K562 (cell line): ENCODE measurements around the gene STOX2. TPM values are rescaled to one million over a fixed set of nuclear protein-coding genes. Genes with fewer than 3 reads are reported as not detected.

Experiments used
- ATAC-seq: fragments of 200-7000 bp; cut with Tn5 transposase; 3 replicates; pipeline ENCODE4 v1.9.1; 2020; ENCODE audit warnings: moderate library complexity
- BruUV-seq: library from RNA; stranded (reverse); fragments of 400-500 nt; replicated peaks from 2 replicates; lab custom pipeline; 2021; lab: Mats Ljungman, UMichigan
- CTCF ChIA-PET: fragments of 300-600 bp; formaldehyde crosslinking; extraction: SDS; loops from one replicate; lab custom pipeline; 2021; ENCODE audit warnings: low intra/inter-chr PET ratio; lab: Yijun Ruan, JAX
- POLR2A ChIA-PET: fragments of 300-600, 350-650 bp; sonication (Branson Sonifier 250); formaldehyde crosslinking; extraction: SDS; loops from one replicate; lab custom pipeline; 2021; ENCODE audit warnings: antibody characterized with exemption, inconsistent platforms; lab: Yijun Ruan, JAX
- DNase-seq, 4 experiments: peaks; one replicate each; pipeline versions ENCODE4 v3.0.0 to v3.0.0-alpha.2; 2011 to 2018; ENCODE audit warnings: low spot score in 3 of 4, mixed read lengths in 3 of 4; ENCODE audit errors: extremely low read depth in 1 of 4
- FAIRE-seq: peaks from 2 replicates; lab custom pipeline; 2011; peaks lifted over from hg19 to GRCh38; lab: Jason Lieb, UNC
- H2AFZ ChIP-seq: 2 replicates; pipeline ENCODE4 v1.6.0; 2011; ENCODE audit warnings: low read depth, low read length, control low read depth, inconsistent platforms
- H3K27ac ChIP-seq: fragments of 200-600 bp; 3 replicates; pipeline ENCODE4 v1.8.0; 2011; ENCODE audit warnings: low read depth, mild to moderate bottlenecking, control low read depth, inconsistent platforms, low read length, moderate library complexity, mixed read lengths; ENCODE audit errors: extremely low read depth
- H3K27me3 ChIP-seq, 2 experiments: fragments of 300-600 bp in 1 of 2; 2 replicates in 1 of 2; 3 replicates in 1 of 2; pipeline versions ENCODE4 v1.6.0 to v1.8.0; 2011; ENCODE audit warnings: inconsistent platforms in 2 of 2, low read length in 2 of 2, mild to moderate bottlenecking in 1 of 2, mixed read lengths in 1 of 2, moderate library complexity in 1 of 2; ENCODE audit not compliant: control insufficient read depth in 2 of 2, insufficient read depth in 2 of 2
- H3K36me3 ChIP-seq: fragments of 300-600 bp; 3 replicates; pipeline ENCODE4 v1.8.0; 2011; ENCODE audit warnings: mild to moderate bottlenecking, low read length, inconsistent platforms; ENCODE audit not compliant: control insufficient read depth, insufficient read depth
- H3K4me1 ChIP-seq, 2 experiments: fragments of 200-600 bp in 1 of 2; replicated peaks in 1 of 2; 2 replicates in 1 of 2; 3 replicates in 1 of 2; pipeline versions ENCODE4 v1.5.1 to v1.8.0; 2011; ENCODE audit warnings: inconsistent platforms in 2 of 2, low read length in 2 of 2, mild to moderate bottlenecking in 1 of 2, mixed read lengths in 1 of 2, moderate library complexity in 1 of 2; ENCODE audit not compliant: control insufficient read depth in 2 of 2, insufficient read depth in 2 of 2
- H3K4me2 ChIP-seq: 2 replicates; pipeline ENCODE4 v1.6.1; 2011; ENCODE audit warnings: low read length, control low read depth, inconsistent platforms, mixed read lengths; ENCODE audit not compliant: insufficient read depth
- H3K4me3 ChIP-seq: fragments of 200-600 bp; sonication (generic), shearing (Covaris generic); 2 replicates; pipeline ENCODE4 v1.5.1; 2016; ENCODE audit warnings: control low read depth, inconsistent platforms
- H3K79me2 ChIP-seq: fragments of 200-600 bp; 3 replicates; pipeline ENCODE4 v1.8.0; 2011; ENCODE audit warnings: low read length, inconsistent platforms; ENCODE audit not compliant: control insufficient read depth, insufficient read depth
- H3K9ac ChIP-seq, 2 experiments: 2 replicates each; pipeline versions ENCODE4 v1.6.0 to v1.6.1; 2011; ENCODE audit warnings: low read depth in 2 of 2, low read length in 2 of 2, control low read depth in 1 of 2, inconsistent platforms in 1 of 2, mild to moderate bottlenecking in 1 of 2, mixed read lengths in 1 of 2; ENCODE audit not compliant: insufficient read depth in 1 of 2
- H3K9me1 ChIP-seq: one replicate; pipeline ENCODE4 v1.6.0; 2011; ENCODE audit warnings: inconsistent platforms, mild to moderate bottlenecking, low read length, moderate library complexity; ENCODE audit not compliant: control insufficient read depth, insufficient read depth
- H3K9me3 ChIP-seq: replicated peaks from 2 replicates; pipeline ENCODE4 v1.5.1; 2011; ENCODE audit warnings: low read depth, low read length, inconsistent platforms; ENCODE audit not compliant: control insufficient read depth, insufficient read depth
- H4K20me1 ChIP-seq: replicated peaks from 2 replicates; pipeline ENCODE4 v1.6.1; 2011; ENCODE audit warnings: low read length, inconsistent platforms, mixed read lengths; ENCODE audit not compliant: control insufficient read depth, insufficient read depth
- DPF2 ChIP-seq: fragments of 450-650 bp; IDR thresholded peaks from 2 replicates; pipeline ENCODE4 v1.6.1; 2016
- MAFF ChIP-seq: IDR thresholded peaks from 2 replicates; pipeline ENCODE4 v1.6.1; 2012; ENCODE audit warnings: low read length, improper control_type of control experiment
- MEF2A ChIP-seq: IDR thresholded peaks from 2 replicates; pipeline ENCODE4 v1.6.1; 2011; ENCODE audit warnings: low read depth, mild to moderate bottlenecking, low read length, moderate library complexity; ENCODE audit not compliant: control insufficient read depth
- MTF1 ChIP-seq: fragments of 250-450 bp; sonication (Bioruptor Pico); IDR thresholded peaks from 2 replicates; pipeline ENCODE4 v1.9.0; 2021; ENCODE audit warnings: moderate library complexity, mild to moderate bottlenecking, inconsistent platforms, borderline replicate concordance
- TAF9B ChIP-seq: fragments of 450-650 bp; IDR thresholded peaks from 2 replicates; pipeline ENCODE4 v1.6.1; 2018; ENCODE audit warnings: mild to moderate bottlenecking; ENCODE audit not compliant: partially characterized antibody
- TGIF2 ChIP-seq: sonication (generic); formaldehyde crosslinking; IDR thresholded peaks from 2 replicates; pipeline ENCODE4 v1.8.1; 2022; ENCODE audit warnings: mild to moderate bottlenecking, missing genetic modification reagents, moderate library complexity
- U2AF2 ChIP-seq: fragments of 200-400 bp; formaldehyde crosslinking; optimal IDR thresholded peaks from 2 replicates; pipeline ENCODE3; 2017; ENCODE audit warnings: low read depth, mild to moderate bottlenecking, low read length
- WHSC1 ChIP-seq: IDR thresholded peaks from one replicate; pipeline ENCODE4 v1.6.1; 2012; ENCODE audit warnings: low read length, control low read depth, inconsistent platforms
- ZEB2 ChIP-seq: fragments of 450-650 bp; IDR thresholded peaks from 2 replicates; pipeline ENCODE4 v1.6.1; 2016
- ZNF583 ChIP-seq: fragments of 250-450 bp; sonication (Bioruptor Pico); IDR thresholded peaks from 2 replicates; pipeline ENCODE4 v1.4.0; 2020
- ZNF584 ChIP-seq: fragments of 200-800 bp; sonication (Bioruptor generic); IDR thresholded peaks from 2 replicates; pipeline ENCODE4 v1.6.1; 2016; ENCODE audit warnings: low read depth, mild to moderate bottlenecking, missing genetic modification characterization, missing compliant biosample characterization
- WGBS: fragments of 100-300 bp; shearing (Covaris generic); methylation state at CpG from one replicate; pipeline ENCODE4 v1.1.6; 2016; ENCODE audit warnings: low coverage, mixed read lengths; ENCODE audit not compliant: insufficient coverage; ENCODE audit errors: missing lambda C conversion rate; 5-methylcytosine and 5-hydroxymethylcytosine counted together
- in situ Hi-C: fragments of 300-500 bp; cut with MboI; formaldehyde crosslinking; loops from 4 replicates; pipeline ENCODE4 v1.15.0; 2018; ENCODE audit warnings: inconsistent platforms, mixed read lengths
- intact Hi-C: fragments of 100-400 bp; cut with micrococcal nuclease; formaldehyde crosslinking; loops from 2 replicates; pipeline ENCODE4 v1.14.2; 2022
- polyA plus RNA-seq, 8 experiments: library from polyadenylated mRNA; depleted of rRNA in 4 of 8; stranded (reverse) in 5 of 8; unstranded in 3 of 8; fragments of >200 nt; fragmentation: Nextera tagmentation in 2 of 8; fragmentation: Illumina TruSeq in 1 of 8; extraction: Ambion mirVana in 2 of 8; extraction: Trizol in 1 of 8; gene quantifications; 2 replicates each; pipeline versions ENCODE4 v1.2.1 to v1.2.3, GENCODE V29; 2011 to 2014; ENCODE audit warnings: inconsistent platforms in 1 of 8, missing spikeins in 1 of 8
- total RNA-seq, 7 experiments: library from RNA; depleted of rRNA in 6 of 7; stranded (reverse); fragments of >200 nt in 6 of 7; fragmentation: Illumina TruSeq in 2 of 7; extraction: Trizol in 2 of 7; gene quantifications; 2 replicates each; pipeline versions ENCODE4 v1.2.1 to v1.2.3, GENCODE V29; 2011 to 2021; ENCODE audit warnings: low replicate concordance in 1 of 7
- TF ChIP-seq, protein P1 (sequence below): fragments of 250-450 bp; sonication (Bioruptor Pico); IDR thresholded peaks from 2 replicates; pipeline ENCODE4 v1.4.0; 2020
- TF ChIP-seq, protein P2 (sequence below): sonication (generic); formaldehyde crosslinking; IDR thresholded peaks from 2 replicates; pipeline ENCODE4 v1.9.0; 2022; ENCODE audit warnings: mild to moderate bottlenecking, missing genetic modification reagents
- TF ChIP-seq, protein P3 (sequence below): fragments of 450-650 bp; IDR thresholded peaks from 2 replicates; pipeline ENCODE4 v1.6.1; 2016; ENCODE audit warnings: borderline replicate concordance
- TF ChIP-seq, protein P4 (sequence below): fragments of 250-450 bp; sonication (Bioruptor Pico); IDR thresholded peaks from 2 replicates; pipeline ENCODE4 v1.8.0; 2021; ENCODE audit warnings: mild to moderate bottlenecking, moderate library complexity

Gene STOX2
- total and polyA plus RNA-seq, 9 of the 15 experiments (the other 6 are each of a cell fraction or from before 2014, with no cell fraction given): not detected

DNA sequence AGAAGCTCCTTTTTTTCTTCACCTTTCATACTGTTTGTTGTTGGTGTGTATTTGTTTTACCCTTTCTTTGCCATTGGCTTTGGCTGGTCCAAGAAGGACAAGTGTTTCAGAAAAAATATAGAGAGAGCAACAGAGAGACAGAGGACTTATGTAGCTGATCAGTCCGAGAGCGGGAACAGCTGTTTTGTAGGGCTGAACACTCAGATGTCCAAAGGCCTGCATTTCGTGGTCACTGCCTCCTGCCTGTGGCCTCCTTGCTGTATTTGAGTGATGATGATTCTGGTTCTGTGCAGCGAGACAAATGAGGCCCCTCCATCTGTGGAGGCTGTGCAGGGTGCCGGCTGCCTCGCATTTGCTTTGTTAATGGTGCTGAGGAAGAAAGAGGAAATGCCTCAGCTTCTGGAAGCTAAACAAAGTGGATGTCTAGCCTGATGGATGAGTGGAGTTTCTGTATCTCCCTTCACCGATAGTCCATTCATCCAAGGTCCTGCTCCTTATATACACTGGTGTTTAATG lies 19.8 kb upstream of the STOX2 start:
- Histone ChIP-seq H2AFZ (no peak overlapping the region), H3K9me1 (no peaks in the 10 kb centered on the region), H3K9ac (no peak overlapping the region), H3K79me2 (no peaks in the 10 kb centered on the region), H4K20me1 (no peaks in the 10 kb centered on the region), H3K27me3 (peaks cover 13 to 37% of the 10 kb centered on the region in 2 experiments; a peak in 4 of 5 replicates), H3K36me3 (no peaks in the 10 kb centered on the region)
- CTCF ChIA-PET: no interaction called here
- DNase-seq (no peak), ATAC-seq (no peak), FAIRE-seq (no peak)
- intact Hi-C loops: no loop called here
- WGBS: 1% methylated on average over 6 of the region's 7 CpGs
- no TSS peak for BruUV-seq
- TF ChIP-seq TAF9B (no peak), U2AF2 (no peak), ZNF584 (no peak), ZEB2 (no peak), WHSC1 (no peak), MTF1 (CRISPR knock-in tag) (no peak), TGIF2 (CRISPR knock-in tag) (no peak), ZNF583 (CRISPR knock-in tag) (no peak), MAFF (no peak), DPF2 (no peak), MEF2A (no peak)
- TF ChIP-seq, protein P1, sequence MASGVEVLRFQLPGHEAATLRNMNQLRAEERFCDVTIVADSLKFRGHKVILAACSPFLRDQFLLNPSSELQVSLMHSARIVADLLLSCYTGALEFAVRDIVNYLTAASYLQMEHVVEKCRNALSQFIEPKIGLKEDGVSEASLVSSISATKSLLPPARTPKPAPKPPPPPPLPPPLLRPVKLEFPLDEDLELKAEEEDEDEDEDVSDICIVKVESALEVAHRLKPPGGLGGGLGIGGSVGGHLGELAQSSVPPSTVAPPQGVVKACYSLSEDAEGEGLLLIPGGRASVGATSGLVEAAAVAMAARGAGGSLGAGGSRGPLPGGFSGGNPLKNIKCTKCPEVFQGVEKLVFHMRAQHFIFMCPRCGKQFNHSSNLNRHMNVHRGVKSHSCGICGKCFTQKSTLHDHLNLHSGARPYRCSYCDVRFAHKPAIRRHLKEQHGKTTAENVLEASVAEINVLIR (CRISPR knock-in tag): no peak
- TF ChIP-seq, protein P2, sequence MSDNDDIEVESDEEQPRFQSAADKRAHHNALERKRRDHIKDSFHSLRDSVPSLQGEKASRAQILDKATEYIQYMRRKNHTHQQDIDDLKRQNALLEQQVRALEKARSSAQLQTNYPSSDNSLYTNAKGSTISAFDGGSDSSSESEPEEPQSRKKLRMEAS: no peak
- TF ChIP-seq, protein P3, sequence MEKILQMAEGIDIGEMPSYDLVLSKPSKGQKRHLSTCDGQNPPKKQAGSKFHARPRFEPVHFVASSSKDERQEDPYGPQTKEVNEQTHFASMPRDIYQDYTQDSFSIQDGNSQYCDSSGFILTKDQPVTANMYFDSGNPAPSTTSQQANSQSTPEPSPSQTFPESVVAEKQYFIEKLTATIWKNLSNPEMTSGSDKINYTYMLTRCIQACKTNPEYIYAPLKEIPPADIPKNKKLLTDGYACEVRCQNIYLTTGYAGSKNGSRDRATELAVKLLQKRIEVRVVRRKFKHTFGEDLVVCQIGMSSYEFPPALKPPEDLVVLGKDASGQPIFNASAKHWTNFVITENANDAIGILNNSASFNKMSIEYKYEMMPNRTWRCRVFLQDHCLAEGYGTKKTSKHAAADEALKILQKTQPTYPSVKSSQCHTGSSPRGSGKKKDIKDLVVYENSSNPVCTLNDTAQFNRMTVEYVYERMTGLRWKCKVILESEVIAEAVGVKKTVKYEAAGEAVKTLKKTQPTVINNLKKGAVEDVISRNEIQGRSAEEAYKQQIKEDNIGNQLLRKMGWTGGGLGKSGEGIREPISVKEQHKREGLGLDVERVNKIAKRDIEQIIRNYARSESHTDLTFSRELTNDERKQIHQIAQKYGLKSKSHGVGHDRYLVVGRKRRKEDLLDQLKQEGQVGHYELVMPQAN: no peak
- TF ChIP-seq, protein P4, sequence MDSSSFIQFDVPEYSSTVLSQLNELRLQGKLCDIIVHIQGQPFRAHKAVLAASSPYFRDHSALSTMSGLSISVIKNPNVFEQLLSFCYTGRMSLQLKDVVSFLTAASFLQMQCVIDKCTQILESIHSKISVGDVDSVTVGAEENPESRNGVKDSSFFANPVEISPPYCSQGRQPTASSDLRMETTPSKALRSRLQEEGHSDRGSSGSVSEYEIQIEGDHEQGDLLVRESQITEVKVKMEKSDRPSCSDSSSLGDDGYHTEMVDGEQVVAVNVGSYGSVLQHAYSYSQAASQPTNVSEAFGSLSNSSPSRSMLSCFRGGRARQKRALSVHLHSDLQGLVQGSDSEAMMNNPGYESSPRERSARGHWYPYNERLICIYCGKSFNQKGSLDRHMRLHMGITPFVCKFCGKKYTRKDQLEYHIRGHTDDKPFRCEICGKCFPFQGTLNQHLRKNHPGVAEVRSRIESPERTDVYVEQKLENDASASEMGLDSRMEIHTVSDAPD (CRISPR knock-in tag): no peak
- TF ChIP-seq, all 486 proteins: peak for 0
- H3K4me3 ChIP-seq: no peak overlapping the region
- no peaks in the 10 kb centered on the region for H3K9me3 ChIP-seq
- H3K4me2 ChIP-seq: no peak overlapping the region
- no peak overlapping the region for H3K27ac ChIP-seq
- POLR2A ChIA-PET: interaction anchor here (0.6 kb wide), 1 partner anchor 309 kb away, joined by 3 read pairs; no protein-coding TSS in a partner anchor
- no peaks in the 10 kb centered on the region for H3K4me1 ChIP-seq
- in situ Hi-C loops: no loop called here
